A549 (cell line): ENCODE data around the gene GATA5.

Source experiments
- CEBPB ChIP-seq, 2 experiments: fragments of >200 bp in 1 of 2; sonication (Bioruptor Twin) in 1 of 2; formaldehyde crosslinking in 1 of 2; IDR thresholded peaks; 2 replicates each; pipeline ENCODE4 v1.6.1; 2012 to 2016
- CTCF ChIP-seq: fragments of >200 bp; sonication (Bioruptor Twin); formaldehyde crosslinking; IDR thresholded peaks from 3 replicates; pipeline ENCODE4 v1.5.1; 2016
- E2F6 ChIP-seq: IDR thresholded peaks from 2 replicates; pipeline ENCODE4 v1.6.1; 2012; ENCODE audit warnings: low read depth, borderline replicate concordance
- EP300 ChIP-seq, 2 experiments: fragments of >200 bp; sonication (Bioruptor Twin); formaldehyde crosslinking; IDR thresholded peaks; 2 replicates in 1 of 2; 3 replicates in 1 of 2; pipeline ENCODE4 v1.6.1; 2016 to 2017
- HES2 ChIP-seq: fragments of >200 bp; sonication (Bioruptor Twin); formaldehyde crosslinking; IDR thresholded peaks from 2 replicates; pipeline ENCODE4 v1.6.1; 2016
- HMGXB4 ChIP-seq: fragments of 250-450 bp; sonication (Bioruptor Pico); IDR thresholded peaks from 2 replicates; pipeline ENCODE4 v1.5.0; 2021; ENCODE audit warnings: mild to moderate bottlenecking, moderate library complexity, borderline replicate concordance
- JUN ChIP-seq, 2 experiments: fragments of >200 bp; sonication (Bioruptor Twin); formaldehyde crosslinking; IDR thresholded peaks; 2 replicates in 1 of 2; 3 replicates in 1 of 2; pipeline ENCODE4 v1.6.1; 2016 to 2017
- MAZ ChIP-seq: fragments of 150-350 bp; IDR thresholded peaks from 2 replicates; pipeline ENCODE4 v1.6.1; 2014; ENCODE audit warnings: antibody characterized with exemption, low read depth, low read length, borderline replicate concordance
- PBX3 ChIP-seq: IDR thresholded peaks from 2 replicates; pipeline ENCODE4 v1.6.1; 2012
- POLR2A ChIP-seq: IDR thresholded peaks from 2 replicates; pipeline ENCODE4 v1.6.1; 2012; ENCODE audit warnings: mild to moderate bottlenecking, low read length
- POLR2AphosphoS2 ChIP-seq: conservative IDR thresholded peaks from 2 replicates; pipeline ENCODE4 v1.6.1; 2012; ENCODE audit warnings: low read length, improper control_type of control experiment, inconsistent platforms
- RFX5 ChIP-seq: fragments of 450-650 bp; IDR thresholded peaks from 2 replicates; pipeline ENCODE4 v1.7.1; 2014; ENCODE audit warnings: antibody characterized with exemption, mild to moderate bottlenecking, moderate library complexity
- SMC3 ChIP-seq: fragments of >200 bp; sonication (Bioruptor Twin); formaldehyde crosslinking; IDR thresholded peaks from 3 replicates; pipeline ENCODE4 v1.6.1; 2018; ENCODE audit warnings: inconsistent platforms
- USF2 ChIP-seq: fragments of 450-650 bp; IDR thresholded peaks from 2 replicates; pipeline ENCODE4 v1.6.1; 2014; ENCODE audit warnings: antibody characterized with exemption

GRCh38 chr20:62436692-62437091 lies 39.1 kb downstream of the GATA5 start:
- TF ChIP-seq CTCF (no peak), PBX3 (no peak), SMC3 (no peak), CEBPB (IDR thresholded peaks at IDR 0.05) (no peak), POLR2AphosphoS2 (no peak), RFX5 (no peak), EP300 (IDR thresholded peaks at IDR 0.05) (no peak), E2F6 (no peak), POLR2A (no peak), HES2 (no peak), HMGXB4 (CRISPR knock-in tag) (no peak), MAZ (no peak), USF2 (no peak), JUN (IDR thresholded peaks at IDR 0.05) (no peak)
